DMS153 (cell line): Measurements from ENCODE around the gene ARL4D.
"Not testable (repeated sequence)": the region's sequence is repeated elsewhere in the genome, so short reads cannot be mapped to it uniquely, and the experiment has no call there.

Experiments used
- DNase-seq: peaks from one replicate; lab custom pipeline; 2025; lab: John Stamatoyannopoulos, UW

ARL4D gene

GRCh38 chr17:43369986-43370385, 28.8 kb upstream of the ARL4D start:
- no peak for DNase-seq

- no peak for DNase-seq
These were observed 27.5 kb upstream of the ARL4D start for GRCh38 chr17:43371227-43371821.

- DNase-seq = no peak
These were observed 26.4 kb upstream of the ARL4D start for GRCh38 chr17:43372273-43372911.

- DNase-seq = no peak
These were observed 25.4 kb upstream of the ARL4D start for GRCh38 chr17:43373356-43373755.

- DNase-seq = not testable (repeated sequence)
These were observed 22.9 kb upstream of the ARL4D start for GRCh38 chr17:43375915-43376314.

GRCh38 chr17:43377056-43377810, 21.6 kb upstream of the ARL4D start:
- no peak for DNase-seq

GRCh38 chr17:43378766-43379165, 20.0 kb upstream of the ARL4D start:
- no peak for DNase-seq

- DNase-seq = no peak
These were observed 18.5 kb upstream of the ARL4D start for GRCh38 chr17:43380307-43380706.

- DNase-seq = no peak
These were observed 17.6 kb upstream of the ARL4D start for GRCh38 chr17:43381204-43381603.

GRCh38 chr17:43381621-43382020, 17.2 kb upstream of the ARL4D start:
- no peak for DNase-seq

- no peak for DNase-seq
These were observed 16.0 kb upstream of the ARL4D start for GRCh38 chr17:43382776-43383175.

- no peak for DNase-seq
These were observed 15.4 kb upstream of the ARL4D start for GRCh38 chr17:43383372-43383771.

GRCh38 chr17:43383826-43384475, 14.8 kb upstream of the ARL4D start:
- no peak for DNase-seq

- DNase-seq = no peak
These were observed 14.3 kb upstream of the ARL4D start for GRCh38 chr17:43384476-43384862.

- no peak for DNase-seq
These were observed 13.6 kb upstream of the ARL4D start for GRCh38 chr17:43385046-43385831.

- peak; percentile 77 for DNase-seq
These were observed 10.3 kb upstream of the ARL4D start for GRCh38 chr17:43388359-43389045.

GRCh38 chr17:43389046-43389947, 9.5 kb upstream of the ARL4D start:
- peak; percentile 78 for DNase-seq

- DNase-seq = no peak
These were observed 6.4 kb upstream of the ARL4D start for GRCh38 chr17:43392397-43392796.

GRCh38 chr17:43393944-43394482, 4.8 kb upstream of the ARL4D start:
- peak; percentile 35 for DNase-seq

- not testable (repeated sequence) for DNase-seq
These were observed 4.1 kb upstream of the ARL4D start for GRCh38 chr17:43394696-43395095.
